ENCODE measurements around the gene SBNO1.

DNA sequence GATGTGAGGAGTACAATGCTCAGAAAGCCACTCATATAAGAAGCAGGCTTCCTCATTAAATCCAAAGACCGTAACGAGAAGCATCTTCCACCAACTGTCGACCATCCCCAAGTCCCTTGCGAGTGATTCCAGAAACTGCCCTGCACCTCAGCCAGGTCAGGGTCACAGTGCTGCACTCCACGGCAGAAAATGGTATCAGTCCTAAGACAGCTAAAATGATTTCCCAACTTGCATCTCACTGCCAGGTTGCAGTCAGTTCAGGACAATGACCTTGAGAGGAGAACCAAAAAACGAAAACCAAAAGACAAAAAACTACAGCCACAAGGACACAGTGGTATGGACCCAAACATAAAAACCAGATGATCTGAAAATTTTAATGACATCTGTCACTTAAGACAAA lies 20.6 kb downstream of the SBNO1 start:
- TF ChIP-seq, protein P1, sequence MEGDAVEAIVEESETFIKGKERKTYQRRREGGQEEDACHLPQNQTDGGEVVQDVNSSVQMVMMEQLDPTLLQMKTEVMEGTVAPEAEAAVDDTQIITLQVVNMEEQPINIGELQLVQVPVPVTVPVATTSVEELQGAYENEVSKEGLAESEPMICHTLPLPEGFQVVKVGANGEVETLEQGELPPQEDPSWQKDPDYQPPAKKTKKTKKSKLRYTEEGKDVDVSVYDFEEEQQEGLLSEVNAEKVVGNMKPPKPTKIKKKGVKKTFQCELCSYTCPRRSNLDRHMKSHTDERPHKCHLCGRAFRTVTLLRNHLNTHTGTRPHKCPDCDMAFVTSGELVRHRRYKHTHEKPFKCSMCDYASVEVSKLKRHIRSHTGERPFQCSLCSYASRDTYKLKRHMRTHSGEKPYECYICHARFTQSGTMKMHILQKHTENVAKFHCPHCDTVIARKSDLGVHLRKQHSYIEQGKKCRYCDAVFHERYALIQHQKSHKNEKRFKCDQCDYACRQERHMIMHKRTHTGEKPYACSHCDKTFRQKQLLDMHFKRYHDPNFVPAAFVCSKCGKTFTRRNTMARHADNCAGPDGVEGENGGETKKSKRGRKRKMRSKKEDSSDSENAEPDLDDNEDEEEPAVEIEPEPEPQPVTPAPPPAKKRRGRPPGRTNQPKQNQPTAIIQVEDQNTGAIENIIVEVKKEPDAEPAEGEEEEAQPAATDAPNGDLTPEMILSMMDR (IDR thresholded peaks at IDR 0.05), result no peak
- no peak for TF ChIP-seq POLR2A (IDR thresholded peaks at IDR 0.05)
